HepG2 (cell line): Measurements from ENCODE around the gene HEY2. TPM values are rescaled to one million over a fixed set of nuclear protein-coding genes. Genes with fewer than 3 reads are reported as not detected.

ENCODE experiments used
- CTCF ChIP-seq: sonication (generic); formaldehyde crosslinking; IDR thresholded peaks from 2 replicates; pipeline ENCODE4 v1.5.0; 2020; ENCODE audit warnings: mild to moderate bottlenecking, missing genetic modification reagents, moderate library complexity
- MAFF ChIP-seq: IDR thresholded peaks from 2 replicates; pipeline ENCODE4 v1.6.1; 2011; ENCODE audit warnings: low read depth, low read length, improper control_type of control experiment
- PLRG1 ChIP-seq: fragments of 450-650 bp; conservative IDR thresholded peaks from 2 replicates; pipeline ENCODE4 v1.6.1; 2016
- REST ChIP-seq, 2 experiments: IDR thresholded peaks; 2 replicates each; pipeline ENCODE4 v1.6.1; 2011 to 2012; ENCODE audit warnings: low read length in 2 of 2, borderline replicate concordance in 1 of 2, low read depth in 1 of 2, mild to moderate bottlenecking in 1 of 2, moderate library complexity in 1 of 2
- SATB2 ChIP-seq: sonication (generic); formaldehyde crosslinking; IDR thresholded peaks from 2 replicates; pipeline ENCODE4 v1.5.0; 2020; ENCODE audit warnings: missing genetic modification reagents
- THRA ChIP-seq: sonication (generic); formaldehyde crosslinking; IDR thresholded peaks from 2 replicates; pipeline ENCODE4 v1.4.0; 2020; ENCODE audit warnings: missing genetic modification reagents, borderline replicate concordance
- ZNF766 ChIP-seq: sonication (generic); formaldehyde crosslinking; IDR thresholded peaks from 2 replicates; pipeline ENCODE4 v1.5.0; 2020; ENCODE audit warnings: missing genetic modification reagents, borderline replicate concordance
- polyA plus RNA-seq, 8 experiments: library from polyadenylated mRNA; depleted of rRNA in 3 of 8; stranded (reverse) in 7 of 8; unstranded in 1 of 8; fragments of >200 nt; fragmentation: Illumina TruSeq in 4 of 8; extraction: Trizol in 4 of 8; gene quantifications; 2 replicates each; pipeline versions ENCODE4 v1.2.1 to v1.2.3, GENCODE V29; 2011 to 2016; ENCODE audit warnings: low read depth in 4 of 8, missing spikeins in 1 of 8, mixed read lengths in 1 of 8; ENCODE audit not compliant: insufficient read depth in 1 of 8
- total RNA-seq, 5 experiments: library from RNA; depleted of rRNA; stranded (reverse); fragments of >200 nt; fragmentation: Illumina TruSeq; extraction: Trizol; gene quantifications; 2 replicates each; pipeline ENCODE4 v1.2.3, GENCODE V29; 2016; ENCODE audit warnings: low read depth in 1 of 5
- TF ChIP-seq, protein P1 (sequence below), 2 experiments: fragments of 450-650 bp in 1 of 2; sonication (generic) in 1 of 2; formaldehyde crosslinking in 1 of 2; IDR thresholded peaks; 2 replicates each; pipeline versions ENCODE4 v1.6.1 to v1.8.0; 2016 to 2022; ENCODE audit warnings: antibody characterized with exemption in 1 of 2, mild to moderate bottlenecking in 1 of 2, missing genetic modification reagents in 1 of 2

HEY2 gene
- total and polyA plus RNA-seq, 2 of the 13 experiments (the other 11 are each of a cell fraction or from before 2014, with no cell fraction given), result 0.04 TPM

GRCh38 chr6:125746731-125747588, 2.5 kb upstream of the HEY2 start (continued):
- TF ChIP-seq REST (IDR thresholded peaks at IDR 0.05; ENCODE audit: borderline replicate concordance in 1 of 2, low read depth in 1 of 2, low read length in 2 of 2), result no peak
- 0 out of 2 replicates have a peak, but pooled peaks have one; percentile 22 for TF ChIP-seq CTCF (CRISPR knock-in tag)
- TF ChIP-seq THRA (CRISPR knock-in tag), result peak; percentile 80; the same call in 1 of the 2 replicates
- TF ChIP-seq, protein P1, sequence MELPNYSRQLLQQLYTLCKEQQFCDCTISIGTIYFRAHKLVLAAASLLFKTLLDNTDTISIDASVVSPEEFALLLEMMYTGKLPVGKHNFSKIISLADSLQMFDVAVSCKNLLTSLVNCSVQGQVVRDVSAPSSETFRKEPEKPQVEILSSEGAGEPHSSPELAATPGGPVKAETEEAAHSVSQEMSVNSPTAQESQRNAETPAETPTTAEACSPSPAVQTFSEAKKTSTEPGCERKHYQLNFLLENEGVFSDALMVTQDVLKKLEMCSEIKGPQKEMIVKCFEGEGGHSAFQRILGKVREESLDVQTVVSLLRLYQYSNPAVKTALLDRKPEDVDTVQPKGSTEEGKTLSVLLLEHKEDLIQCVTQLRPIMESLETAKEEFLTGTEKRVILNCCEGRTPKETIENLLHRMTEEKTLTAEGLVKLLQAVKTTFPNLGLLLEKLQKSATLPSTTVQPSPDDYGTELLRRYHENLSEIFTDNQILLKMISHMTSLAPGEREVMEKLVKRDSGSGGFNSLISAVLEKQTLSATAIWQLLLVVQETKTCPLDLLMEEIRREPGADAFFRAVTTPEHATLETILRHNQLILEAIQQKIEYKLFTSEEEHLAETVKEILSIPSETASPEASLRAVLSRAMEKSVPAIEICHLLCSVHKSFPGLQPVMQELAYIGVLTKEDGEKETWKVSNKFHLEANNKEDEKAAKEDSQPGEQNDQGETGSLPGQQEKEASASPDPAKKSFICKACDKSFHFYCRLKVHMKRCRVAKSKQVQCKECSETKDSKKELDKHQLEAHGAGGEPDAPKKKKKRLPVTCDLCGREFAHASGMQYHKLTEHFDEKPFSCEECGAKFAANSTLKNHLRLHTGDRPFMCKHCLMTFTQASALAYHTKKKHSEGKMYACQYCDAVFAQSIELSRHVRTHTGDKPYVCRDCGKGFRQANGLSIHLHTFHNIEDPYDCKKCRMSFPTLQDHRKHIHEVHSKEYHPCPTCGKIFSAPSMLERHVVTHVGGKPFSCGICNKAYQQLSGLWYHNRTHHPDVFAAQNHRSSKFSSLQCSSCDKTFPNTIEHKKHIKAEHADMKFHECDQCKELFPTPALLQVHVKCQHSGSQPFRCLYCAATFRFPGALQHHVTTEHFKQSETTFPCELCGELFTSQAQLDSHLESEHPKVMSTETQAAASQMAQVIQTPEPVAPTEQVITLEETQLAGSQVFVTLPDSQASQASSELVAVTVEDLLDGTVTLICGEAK (IDR thresholded peaks at IDR 0.05), result no peak
- TF ChIP-seq, protein P1 (CRISPR knock-in tag; IDR thresholded peaks at IDR 0.05), result no peak
- no peak for TF ChIP-seq PLRG1
- no peak for TF ChIP-seq MAFF
- no peak for TF ChIP-seq ZNF766 (CRISPR knock-in tag)
- no peak for TF ChIP-seq SATB2 (CRISPR knock-in tag)
